SH-SY5Y (cell line): ENCODE data around the gene DGLUCY.

Experiments used
- GATA2 ChIP-seq: IDR thresholded peaks from 2 replicates; pipeline ENCODE4 v1.6.1; 2011; ENCODE audit warnings: mild to moderate bottlenecking, low read depth, low read length
- GATA3 ChIP-seq: IDR thresholded peaks from 2 replicates; pipeline ENCODE4 v1.6.1; 2011; ENCODE audit warnings: low read depth, mild to moderate bottlenecking, low read length, moderate library complexity

DNA sequence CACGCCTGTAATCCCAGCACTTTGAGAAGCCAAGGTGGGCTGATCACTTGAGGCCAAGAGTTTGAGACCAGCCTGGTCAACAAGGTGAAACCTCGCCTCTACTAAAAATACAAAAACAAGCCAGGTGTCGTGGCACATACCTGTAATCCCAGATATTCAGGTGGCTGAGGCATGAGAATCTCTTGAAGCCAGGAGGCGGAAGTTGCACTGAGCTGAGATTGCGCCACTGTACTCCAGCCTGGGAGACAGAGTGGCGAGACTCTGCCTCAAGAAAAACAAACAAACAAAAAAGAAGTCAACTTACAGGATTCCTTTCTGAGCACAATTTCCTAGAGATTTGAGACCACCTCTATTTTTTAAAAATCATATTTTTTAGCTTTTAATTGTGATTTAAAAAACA lies 45.3 kb downstream of the DGLUCY start:
- TF ChIP-seq GATA2 (no peak), GATA3 (no peak)
